ENCODE measurements around the gene RDH13.
"Not testable (repeated sequence)": the region's sequence is repeated elsewhere in the genome, so short reads cannot be mapped to it uniquely, and the experiment has no call there.

RDH13 gene

DNA sequence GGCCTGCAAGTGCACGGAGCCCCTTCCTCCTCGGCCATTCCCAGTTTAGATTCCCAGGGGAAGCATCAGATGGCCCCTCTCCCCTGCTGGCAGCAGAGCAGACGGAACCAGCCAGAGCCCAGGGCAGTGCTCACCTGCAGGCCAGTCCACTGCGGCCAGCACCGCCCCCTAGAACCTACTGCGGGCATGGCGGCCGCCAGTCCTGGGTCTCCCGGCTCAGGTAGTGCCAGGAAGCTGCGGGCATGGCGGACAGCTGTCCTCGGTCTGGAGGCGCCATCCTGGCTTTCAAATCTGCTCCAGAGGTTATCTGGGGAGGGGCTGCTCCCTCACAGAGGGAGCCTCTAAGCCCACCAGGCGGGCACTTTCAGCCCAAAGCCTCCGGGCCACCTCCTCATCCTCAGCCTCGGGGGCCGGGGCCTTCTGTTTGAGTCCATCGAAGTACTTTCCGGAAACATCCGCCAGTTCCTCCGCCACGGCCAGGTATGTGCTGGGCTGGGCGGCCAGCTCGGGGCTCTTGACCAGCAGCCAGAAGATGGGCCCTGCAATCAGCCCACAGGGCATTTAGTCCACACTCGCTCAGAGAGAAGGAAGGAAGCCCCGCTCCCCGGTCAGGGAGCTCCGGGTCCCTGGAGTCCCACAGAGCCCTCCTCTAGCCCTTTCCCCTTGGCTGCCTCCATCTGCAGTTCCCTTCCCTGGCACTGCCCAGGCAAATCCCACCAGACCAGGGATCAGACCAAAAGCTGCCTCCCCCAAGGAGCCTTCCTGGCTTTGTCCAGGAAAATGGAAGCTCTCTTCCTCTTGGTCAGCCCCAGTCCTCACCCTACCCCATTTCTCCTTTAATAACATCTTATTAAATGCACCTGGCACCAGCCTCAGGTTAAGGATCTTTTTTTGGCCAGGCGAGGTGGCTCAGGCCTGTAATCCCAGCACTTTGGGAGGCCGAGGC is 17.9 kb downstream of the RDH13 start:
- ATAC-seq = no peak

DNA sequence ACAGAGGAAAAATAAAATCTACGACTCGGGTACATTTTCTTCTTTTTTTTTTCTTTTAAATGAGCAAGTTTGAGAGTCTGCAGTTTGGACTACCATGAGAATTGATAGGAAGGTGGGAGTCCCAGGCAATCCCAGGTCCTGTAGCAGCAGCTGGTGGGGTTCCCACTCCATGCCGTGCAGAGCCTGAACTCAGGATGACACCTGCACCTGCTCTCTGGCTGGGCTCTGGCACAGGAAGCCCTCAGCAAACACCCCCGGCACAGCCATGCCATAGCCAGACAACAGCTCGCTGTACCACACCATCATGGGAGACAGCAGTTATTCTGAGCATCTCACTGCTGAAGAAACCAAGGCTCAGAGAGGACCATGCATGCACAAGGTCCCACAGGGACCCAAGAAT is 18.7 kb downstream of the RDH13 start:
- DNase-seq (no peak), ATAC-seq (no peak)

More for the DNA sequence above, 17.9 kb downstream of the RDH13 start:
- no peak for DNase-seq

DNA sequence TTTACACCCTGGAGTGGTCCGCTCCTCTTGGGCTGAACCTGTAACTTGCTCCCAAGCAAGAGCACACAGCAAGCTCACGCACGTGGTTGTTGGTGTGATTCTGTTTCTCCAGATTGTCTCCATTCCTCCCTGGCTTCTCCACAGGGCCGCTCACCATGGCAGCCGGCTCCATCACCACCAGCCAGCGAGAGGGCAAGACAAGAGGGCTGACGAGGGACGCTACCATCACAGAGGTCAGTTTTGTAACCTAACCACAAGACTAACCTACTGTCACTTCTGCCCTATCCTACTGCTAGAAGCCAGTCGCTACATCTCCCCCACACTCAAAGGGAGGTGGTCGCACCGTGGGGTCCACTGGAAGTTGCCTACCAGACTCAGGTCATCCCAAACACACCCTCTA is 20.3 kb downstream of the RDH13 start:
- DNase-seq = no peak
- ATAC-seq = no peak

DNA sequence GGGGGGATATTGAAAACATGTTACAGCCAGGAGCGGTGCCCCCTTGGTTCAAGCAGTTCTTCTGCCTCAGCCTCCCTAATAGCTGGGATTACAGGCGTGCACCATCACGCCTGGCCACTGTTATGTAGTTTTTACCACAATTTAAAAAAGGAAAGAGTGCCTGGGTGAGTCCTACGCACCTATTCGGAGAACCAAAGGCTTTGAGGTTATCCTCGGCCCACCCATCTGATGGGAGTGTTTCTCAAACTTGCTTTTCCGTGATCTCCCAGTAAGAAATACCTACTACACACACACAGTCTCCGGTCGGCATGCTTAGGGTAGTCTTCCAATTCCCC is 20.6 kb downstream of the RDH13 start:
- ATAC-seq (peak; percentile 31), DNase-seq (no peak)

DNA sequence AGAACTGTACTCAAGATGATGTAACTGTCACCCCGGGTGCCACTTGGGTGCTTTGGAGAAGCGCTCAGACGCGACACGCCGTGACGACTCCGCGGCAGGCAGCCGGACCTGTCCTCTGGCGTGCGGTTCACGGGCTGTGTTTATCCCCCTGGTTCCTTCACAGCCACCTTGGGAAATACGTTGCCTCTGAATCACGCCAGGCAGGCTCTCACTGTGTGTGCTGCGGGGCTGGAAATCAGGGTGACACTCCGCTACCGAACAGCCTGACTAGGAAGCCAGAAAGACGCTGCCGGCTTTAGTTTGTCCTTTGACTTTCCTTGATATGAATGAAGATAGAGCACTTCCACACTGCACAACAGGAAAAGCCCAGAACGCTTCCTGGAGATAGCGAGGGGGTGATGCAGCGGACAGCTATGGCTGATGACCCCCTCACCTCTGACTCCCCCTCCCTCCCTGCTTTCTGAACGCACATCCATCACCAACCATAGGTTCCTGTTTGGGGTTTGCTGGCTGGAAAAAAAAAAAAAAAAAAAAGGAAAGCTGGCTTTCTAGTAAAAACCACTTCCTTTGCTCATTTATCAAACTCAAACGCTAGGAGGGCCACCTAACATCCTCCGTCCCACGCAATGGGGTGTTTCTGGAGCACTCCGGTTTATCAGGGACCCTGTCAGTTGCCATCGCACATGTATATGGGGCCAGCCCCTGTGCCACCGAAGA is 21.2 kb downstream of the RDH13 start:
- DNase-seq (peak; percentile 51), ATAC-seq (peak; percentile 76)

DNA sequence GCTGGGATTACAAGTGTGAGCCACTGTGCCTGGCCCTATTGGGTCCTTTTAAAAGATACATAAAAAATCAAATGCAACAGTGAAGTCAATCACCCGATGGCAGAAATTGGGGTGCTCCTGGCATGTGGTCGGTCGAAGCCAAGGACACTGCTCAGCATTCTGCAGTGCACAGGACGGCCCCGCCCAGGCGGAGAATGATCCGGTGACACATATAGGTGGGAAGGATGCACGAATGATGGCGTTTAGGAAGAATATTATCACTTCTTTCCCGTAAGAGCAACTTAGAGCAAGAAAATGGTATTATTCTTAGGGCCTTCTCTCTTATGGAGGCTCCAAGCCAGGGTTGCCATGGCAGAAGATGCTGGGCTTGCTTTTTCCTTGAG is 21.7 kb downstream of the RDH13 start:
- DNase-seq (no peak), ATAC-seq (no peak)

DNA sequence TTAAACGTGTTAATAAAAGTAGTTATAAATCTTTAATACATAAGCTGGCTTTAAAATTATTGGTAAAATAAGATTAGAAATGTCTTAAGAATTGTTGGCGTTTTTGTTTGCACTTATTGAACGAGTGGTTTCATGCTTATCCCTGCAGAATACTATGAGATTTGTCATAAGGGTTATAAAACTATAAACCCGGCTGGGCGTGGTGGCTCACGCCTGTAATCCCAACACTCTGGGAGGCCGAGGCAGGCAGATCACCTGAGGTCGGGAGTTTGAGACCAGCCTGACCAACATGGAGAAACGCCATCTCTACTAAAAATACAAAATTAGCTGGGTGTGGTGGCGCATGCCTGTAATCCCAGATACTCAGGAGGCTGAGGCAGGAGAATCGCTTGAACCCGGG is 22.3 kb downstream of the RDH13 start:
- not testable (repeated sequence) for ATAC-seq, DNase-seq

DNA sequence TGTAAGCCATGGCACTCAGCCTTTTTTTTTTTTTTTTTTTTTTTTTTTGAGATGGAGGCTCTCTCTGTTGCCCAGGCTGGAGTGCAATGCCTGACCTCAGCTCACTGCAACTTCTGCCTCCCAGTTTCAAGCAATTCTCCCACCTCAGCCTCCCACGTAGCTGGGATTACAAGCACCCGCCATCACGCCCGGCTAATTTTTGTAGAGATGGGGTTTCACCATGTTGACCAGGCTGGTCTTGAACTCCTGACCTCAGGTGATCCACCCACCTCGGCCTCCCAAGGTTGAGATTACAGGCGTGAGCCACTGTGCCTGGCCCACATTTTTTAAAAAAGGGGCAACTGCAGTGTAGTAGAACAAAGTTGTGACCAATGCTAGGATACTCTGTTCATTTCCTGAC is 25.3 kb downstream of the RDH13 start:
- not testable (repeated sequence) for DNase-seq, ATAC-seq

DNA sequence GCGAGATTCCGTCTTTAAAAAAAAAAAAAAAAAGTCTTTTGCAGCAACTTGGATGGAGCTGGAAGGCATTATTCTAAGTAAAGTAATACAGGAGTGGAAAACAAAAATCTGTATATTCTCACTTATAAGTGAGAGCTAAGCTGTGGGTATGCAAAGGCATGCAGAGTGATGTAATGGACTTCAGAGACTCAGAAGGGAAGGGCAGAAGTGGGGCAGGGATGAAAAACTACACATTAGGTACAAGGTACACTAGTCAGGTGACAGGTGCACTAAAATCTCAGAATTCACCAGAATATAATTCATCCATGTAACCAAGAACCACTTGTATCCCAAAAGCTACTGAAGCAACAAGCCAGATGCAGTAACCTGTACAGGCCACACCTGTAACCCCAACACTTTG is 26.9 kb downstream of the RDH13 start:
- DNase-seq (no peak), ATAC-seq (no peak)

DNA sequence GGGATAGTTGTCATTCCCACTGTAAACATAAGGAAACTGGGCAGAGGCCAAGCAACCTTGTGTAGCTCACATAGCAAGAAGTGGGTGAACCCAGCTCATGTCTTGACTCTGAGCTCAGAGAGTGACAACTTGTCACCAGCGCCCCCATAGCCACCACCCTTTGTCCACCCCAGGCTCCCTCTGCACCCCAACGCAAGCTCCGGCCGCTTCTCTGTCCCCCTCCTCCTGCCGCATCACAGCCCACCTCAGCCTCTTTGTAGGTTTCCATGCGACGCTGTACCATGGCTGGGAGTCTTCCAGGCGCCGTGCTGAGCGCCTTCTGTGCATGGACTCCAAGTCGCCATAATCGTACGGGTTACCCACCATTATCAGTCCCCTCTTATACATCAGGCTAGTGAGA is 28.2 kb downstream of the RDH13 start:
- DNase-seq = no peak
- ATAC-seq = no peak

DNA sequence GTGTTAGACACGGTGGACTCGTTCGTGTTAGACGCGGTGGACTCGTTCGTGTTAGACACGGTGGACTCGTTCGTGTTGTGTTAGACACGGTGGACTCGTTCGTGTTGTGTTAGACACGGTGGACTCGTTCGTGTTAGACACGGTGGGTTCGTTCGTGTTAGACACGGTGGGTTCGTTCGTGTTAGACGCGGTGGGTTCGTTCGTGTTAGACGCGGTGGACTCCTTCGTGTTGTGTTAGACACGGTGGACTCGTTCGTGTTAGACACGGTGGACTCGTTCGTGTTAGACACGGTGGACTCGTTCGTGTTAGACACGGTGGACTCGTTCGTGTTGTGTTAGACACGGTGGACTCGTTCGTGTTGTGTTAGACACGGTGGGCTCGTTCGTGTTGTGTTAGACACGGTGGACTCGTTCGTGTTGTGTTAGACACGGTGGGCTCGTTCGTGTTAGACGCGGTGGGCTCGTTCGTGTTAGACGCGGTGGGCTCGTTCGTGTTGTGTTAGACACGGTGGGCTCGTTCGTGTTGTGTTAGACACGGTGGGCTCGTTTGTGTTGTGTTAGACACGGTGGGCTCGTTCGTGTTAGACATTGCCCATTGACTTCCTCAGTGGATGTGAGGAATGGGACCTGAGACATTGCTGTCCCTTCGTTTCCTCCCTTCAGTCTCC is 29.8 kb downstream of the RDH13 start:
- not testable (repeated sequence) for DNase-seq, ATAC-seq

DNA sequence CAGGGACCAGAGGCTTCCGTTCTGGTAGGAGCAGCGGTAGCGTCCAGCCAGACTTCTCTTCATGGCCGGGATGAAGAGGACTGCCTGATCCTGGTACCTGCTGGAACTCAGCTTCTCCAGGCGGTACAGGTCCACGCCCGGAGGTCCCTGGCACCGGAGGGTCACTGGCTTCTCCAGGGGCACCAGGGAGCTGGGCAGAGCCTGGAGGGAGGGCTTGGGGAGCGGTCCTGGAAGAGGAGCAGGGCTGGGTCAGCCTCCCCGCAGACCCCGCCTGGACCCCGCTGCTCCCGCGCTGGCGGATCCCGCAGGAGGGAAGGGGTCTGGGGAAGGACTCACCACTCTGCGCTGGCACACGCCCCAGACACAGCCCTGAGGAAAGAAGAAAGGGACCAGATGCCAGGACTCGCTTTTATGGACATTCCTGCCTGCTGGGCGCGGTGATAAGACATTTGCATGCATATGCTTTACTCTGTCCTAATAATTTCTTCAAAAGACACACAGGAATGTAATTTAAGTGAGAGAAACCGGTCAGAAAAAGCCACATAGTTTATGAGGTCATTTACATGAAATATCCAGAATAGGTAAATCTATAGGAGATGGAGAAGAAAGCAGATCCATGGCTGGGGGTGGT is 30.7 kb downstream of the RDH13 start:
- ATAC-seq (no peak), DNase-seq (no peak)

DNA sequence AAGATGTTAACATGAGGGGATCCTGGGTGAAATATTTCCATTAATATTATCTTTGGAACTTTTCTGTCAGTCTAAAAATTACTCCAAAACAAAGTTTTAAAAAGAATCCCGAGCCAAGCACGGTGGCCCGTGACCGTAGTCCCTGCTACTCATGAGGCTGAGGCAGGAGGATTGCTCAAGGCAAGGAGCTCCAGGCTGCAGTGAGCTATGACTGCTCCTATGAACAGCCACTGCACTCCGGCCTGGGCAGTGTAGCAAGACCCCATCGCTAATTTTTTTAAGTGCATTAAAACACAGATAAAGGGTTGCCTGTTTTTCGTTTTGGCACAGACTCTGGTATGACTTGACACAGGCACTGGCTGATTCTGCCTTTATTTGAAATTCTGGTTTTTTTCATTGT is 31.8 kb downstream of the RDH13 start:
- no peak for ATAC-seq
- no peak for DNase-seq

DNA sequence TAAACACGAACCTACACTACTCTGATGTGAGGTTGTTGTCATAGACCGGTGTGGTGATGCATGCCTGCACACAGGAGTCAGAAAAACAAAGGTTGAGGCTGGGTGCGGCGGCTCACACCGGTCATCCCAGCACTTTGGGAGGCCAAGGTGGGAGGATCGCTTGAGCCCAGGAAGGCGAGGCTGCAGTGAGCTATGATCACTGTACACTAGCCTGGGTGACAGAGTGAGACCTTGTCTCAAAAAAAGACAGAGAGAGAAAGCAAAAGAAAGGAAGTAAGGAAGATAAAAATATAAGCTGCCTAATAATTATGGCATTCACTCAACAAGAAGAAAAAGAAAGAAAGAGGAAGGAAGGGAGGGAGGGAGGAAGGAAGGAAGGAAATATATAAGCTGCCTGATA is 34.2 kb downstream of the RDH13 start:
- no peak for DNase-seq
- ATAC-seq = no peak

DNA sequence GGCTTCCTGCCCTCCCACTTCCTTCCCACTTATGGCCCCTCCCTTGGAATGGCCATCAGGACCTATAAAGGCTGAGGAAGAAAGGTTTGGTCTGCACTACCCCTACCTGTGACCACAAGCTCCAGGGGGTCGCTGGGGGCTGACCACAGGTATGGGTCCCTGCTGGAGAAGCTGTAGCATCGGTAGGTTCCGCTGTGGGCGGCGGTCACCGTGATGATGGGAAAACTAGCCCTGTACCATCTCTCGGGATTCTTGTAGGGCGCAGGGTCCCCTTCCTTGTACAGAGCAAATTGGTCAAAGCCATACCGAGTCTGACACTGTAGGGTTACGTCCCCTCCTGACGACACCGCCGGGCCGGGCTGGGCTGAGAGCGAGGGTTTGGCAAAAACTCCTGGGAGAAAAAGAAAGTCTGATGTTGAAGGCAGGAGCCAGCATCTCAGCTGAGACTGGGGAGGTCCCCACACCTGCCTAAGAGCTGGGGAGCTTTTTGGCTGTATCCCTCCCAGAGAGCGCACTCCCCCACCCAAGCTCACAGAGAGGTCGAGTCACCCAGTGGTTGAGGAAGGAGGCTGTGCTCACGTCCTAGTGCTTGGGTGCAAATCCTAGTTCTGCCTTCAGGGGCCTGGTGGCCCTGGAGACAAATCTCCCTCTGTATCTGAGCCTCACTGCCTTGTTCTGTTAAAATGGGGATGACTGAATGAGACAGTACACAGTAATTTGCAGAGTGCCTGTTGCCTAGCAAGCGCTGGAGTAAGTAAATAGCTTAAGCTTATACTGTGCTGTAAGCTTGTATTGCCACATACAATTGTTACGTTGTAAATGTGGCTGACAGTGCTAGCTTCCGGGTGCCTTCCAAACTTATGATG is 35.2 kb downstream of the RDH13 start:
- DNase-seq = no peak
- ATAC-seq = no peak

DNA sequence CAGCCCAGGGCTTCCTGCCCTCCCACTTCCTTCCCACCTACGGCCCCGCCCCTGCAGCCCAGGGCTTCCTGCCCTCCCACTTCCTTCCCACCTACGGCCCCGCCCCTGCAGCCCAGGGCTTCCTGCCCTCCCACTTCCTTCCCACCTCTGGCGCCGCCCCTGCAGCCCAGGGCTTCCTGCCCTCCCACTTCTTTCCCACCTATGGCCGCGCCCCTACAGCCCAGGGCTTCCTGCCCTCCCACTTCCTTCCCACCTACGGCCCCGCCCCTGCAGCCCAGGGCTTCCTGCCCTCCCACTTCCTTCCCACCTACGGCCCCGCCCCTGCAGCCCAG is 35.8 kb downstream of the RDH13 start:
- ATAC-seq = not testable (repeated sequence)

DNA sequence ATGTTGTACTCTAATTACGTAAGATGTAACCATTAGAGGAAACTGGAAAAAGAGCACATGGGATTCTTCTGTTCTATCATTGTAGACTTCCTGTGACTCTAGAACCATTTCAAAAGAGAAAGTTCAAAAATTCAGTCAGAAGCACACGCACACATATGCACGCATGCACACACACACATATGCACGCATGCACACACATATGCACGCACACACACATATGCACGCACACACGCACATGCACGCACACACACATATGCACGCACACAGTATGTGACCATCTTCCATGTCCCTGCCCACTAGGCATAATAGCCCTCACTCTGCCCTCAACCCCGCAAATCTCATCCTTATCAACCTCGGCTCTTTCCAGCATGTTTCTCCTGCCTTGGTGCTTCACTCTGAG is 38.8 kb downstream of the RDH13 start:
- ATAC-seq (no peak), DNase-seq (no peak)

More for the DNA sequence above, 35.8 kb downstream of the RDH13 start:
- not testable (repeated sequence) for DNase-seq

DNA sequence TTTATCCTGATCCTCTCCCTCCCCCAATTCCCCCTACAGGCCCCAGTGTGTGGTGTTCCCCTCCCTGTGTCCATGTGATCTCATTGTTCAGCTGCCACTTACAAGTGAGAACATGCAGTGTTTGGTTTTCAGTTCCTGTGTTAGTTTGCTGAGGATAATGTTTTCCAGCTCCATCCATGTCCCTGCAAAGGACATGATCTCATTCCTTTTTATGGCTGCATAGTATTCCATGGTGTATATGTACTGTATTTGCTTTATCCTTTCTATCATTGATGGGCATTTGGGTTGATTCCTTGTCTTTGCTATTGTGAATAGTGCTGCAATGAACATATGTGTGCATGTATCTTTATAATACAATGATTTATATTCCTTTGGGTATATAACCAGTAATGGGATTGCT is 42.6 kb downstream of the RDH13 start:
- ATAC-seq = not testable (repeated sequence)

DNA sequence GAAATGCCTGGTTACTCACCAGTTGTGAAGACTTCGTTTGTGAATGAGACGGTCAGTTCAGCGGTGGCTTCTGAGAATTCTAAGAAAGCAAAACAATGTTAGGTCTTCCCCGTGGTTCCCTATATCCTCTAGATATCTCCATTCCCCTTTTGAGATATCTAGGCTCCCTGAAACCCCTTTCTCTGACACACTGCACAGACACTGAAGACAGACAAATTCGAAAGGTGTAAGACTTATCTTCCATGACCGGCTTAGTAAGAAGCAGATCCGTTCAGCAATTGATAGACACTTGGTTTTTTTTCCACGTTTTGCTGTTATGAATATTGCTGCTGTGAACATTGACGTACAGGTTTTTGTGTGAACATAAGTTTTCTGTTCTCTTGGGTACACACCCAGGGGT is 44.3 kb downstream of the RDH13 start:
- DNase-seq (no peak), ATAC-seq (no peak)

More for the DNA sequence above, 42.6 kb downstream of the RDH13 start:
- not testable (repeated sequence) for DNase-seq

DNA sequence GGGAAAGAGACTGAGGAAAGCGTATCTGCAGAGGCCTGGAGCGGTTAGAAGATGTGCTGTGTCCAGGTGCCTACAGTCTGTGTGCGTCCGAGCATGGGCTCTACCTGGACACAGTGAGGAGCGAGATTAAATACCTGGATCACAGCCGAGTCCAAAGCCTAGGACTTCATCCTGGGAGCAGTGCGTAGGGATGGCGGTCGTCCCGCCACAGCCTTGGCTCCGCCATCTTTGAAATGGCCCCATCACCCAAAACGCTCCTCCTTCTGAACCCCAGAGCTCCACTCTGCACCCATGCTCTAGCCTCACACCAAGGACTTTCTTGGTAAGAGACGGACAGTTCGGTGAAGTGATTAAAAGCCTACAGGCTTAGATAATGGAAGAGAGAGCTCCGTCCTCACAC is 44.7 kb downstream of the RDH13 start:
- ATAC-seq = no peak

DNA sequence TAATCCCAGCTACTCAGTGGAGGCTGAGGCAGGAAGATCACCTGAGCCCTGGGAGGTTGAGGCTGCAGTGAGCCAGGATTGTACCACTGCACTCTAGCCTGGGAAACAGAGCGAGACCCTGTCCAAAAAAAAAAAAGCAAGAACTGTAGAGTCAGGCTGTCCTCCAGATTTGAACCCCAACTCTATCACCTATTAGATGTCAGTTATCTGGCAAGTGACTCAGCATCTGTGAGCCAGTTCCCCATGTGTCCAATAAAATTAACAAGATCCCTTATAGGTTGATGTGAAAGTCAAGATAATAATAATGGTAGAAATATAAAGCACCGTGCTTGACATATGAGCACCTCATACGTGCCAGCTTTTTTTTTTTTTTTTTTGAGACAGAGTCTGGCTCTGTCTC is 46.9 kb downstream of the RDH13 start:
- DNase-seq = no peak
- ATAC-seq = no peak

More for the DNA sequence above, 44.7 kb downstream of the RDH13 start:
- DNase-seq = no peak

DNA sequence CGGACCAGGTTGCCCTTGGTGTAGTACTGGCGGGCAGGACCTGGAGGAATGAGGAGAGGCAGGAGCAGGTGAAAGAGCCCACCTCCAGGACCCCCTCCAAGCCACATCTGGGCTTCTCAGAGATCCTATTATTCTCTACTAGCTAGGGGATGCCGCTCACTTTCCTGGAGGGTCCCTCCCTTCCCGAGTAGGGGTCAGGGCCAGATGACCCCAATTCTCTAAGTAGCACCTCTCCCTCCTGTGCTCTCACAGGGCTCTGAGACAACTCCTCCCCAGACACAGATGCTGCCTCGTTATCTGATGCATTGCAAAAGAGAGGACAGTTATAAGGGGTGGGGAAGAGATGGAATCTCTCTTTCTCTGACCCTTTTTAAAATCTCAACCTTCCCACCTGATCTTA is 47.8 kb downstream of the RDH13 start:
- no peak for DNase-seq
- ATAC-seq = no peak
